Urinary bladder (tissue), 4 donors: ENCODE measurements around the gene PTH2. TPM values are rescaled to one million over a fixed set of nuclear protein-coding genes. Genes with fewer than 3 reads are reported as not detected.

Source experiments
- DNase-seq: peaks from one replicate; pipeline ENCODE4 v3.0.0-alpha.2; 2015; ENCODE audit errors: extremely low spot score
- H3K27ac ChIP-seq: one replicate; pipeline ENCODE4 v1.5.1; 2013; ENCODE audit warnings: low read depth, mild to moderate bottlenecking, moderate library complexity
- H3K36me3 ChIP-seq: one replicate; pipeline ENCODE4 v1.6.1; 2013; ENCODE audit warnings: mild to moderate bottlenecking, moderate library complexity; ENCODE audit not compliant: insufficient read depth
- H3K4me1 ChIP-seq: one replicate; pipeline ENCODE4 v1.6.1; 2013; ENCODE audit warnings: mild to moderate bottlenecking, moderate library complexity; ENCODE audit not compliant: insufficient read depth
- H3K4me3 ChIP-seq: one replicate; pipeline ENCODE4 v1.5.1; 2013; ENCODE audit warnings: low read depth, low read length
- WGBS: extraction: QIAGEN DNeasy Blood & Tissue Kit; methylation state at CpG from one replicate; pipeline ENCODE4 v1.1.7; 2013; 5-methylcytosine and 5-hydroxymethylcytosine counted together
- polyA plus RNA-seq: library from polyadenylated mRNA; stranded (reverse); fragments of 200-250 nt; gene quantifications from one replicate; pipeline ENCODE4 v1.2.3, GENCODE V29; 2013
- total RNA-seq: library from RNA; depleted of rRNA; stranded (reverse); fragments of >200 nt; gene quantifications from one replicate; pipeline ENCODE4 v1.2.3, GENCODE V29; 2014
- donor health status: healthy with polysubstance abuse.
- donor health status: healthy.

PTH2 gene
- total and polyA plus RNA-seq, 2 donors = not detected

- DNase-seq = no peak
Measured at GRCh38 chr19:49403404-49404187, 19.6 kb downstream of the PTH2 start.

DNA sequence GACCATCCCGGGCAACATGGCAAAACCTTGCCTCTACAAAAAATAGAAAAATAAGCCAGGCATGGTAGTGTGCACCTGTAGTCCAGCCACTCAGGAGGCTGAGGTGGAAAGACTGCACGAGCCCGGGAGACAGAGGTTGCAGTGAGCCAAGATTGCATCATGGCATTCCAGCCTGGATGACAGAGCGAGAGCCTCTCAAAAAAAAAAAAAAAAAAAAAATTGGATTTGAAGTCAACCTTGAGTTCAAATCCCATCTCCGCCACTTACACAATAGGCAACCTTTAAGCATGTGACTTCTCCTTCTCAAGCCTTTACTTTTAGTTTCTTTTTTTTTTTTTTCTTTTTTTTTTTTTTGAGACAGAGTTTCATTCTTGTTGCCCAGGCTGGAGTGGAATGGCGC lies 23.2 kb downstream of the PTH2 start:
- no peak for DNase-seq
- 78% methylated on average over 6 of the region's 6 CpGs for WGBS
- H3K27ac ChIP-seq = no peak overlapping the region
- H3K36me3 ChIP-seq = no peaks in the 10 kb centered on the region
- no peak overlapping the region for H3K4me3 ChIP-seq
- no peaks in the 10 kb centered on the region for H3K4me1 ChIP-seq

More at GRCh38 chr19:49403404-49404187, 19.6 kb downstream of the PTH2 start:
- Histone ChIP-seq H3K4me3 (no peak overlapping the region), H3K36me3 (no peaks in the 10 kb centered on the region), H3K4me1 (no peaks in the 10 kb centered on the region), H3K27ac (no peak overlapping the region)
- 44% methylated on average over 7 of the region's 7 CpGs for WGBS

DNA sequence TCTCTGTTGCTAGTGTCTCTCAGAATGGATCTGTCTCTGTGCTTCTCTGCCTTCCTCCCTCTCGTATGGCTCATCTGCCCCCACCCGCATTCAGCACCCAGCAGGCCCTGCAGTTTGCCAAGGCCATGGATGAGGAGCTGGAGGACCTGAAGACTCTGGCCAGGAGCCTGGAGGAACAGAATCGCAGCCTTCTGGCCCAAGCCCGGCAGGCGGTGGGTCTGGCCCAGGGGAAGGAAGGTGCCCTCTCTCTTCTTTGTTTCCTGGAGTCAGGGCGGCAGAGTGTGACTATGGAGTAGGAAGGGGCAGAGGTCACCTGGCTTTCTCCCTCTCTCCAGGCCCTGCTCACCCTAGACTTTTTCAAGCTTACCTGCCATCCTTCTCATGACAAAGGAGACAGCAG lies 24.3 kb downstream of the PTH2 start:
- no peak overlapping the region for H3K27ac ChIP-seq
- no peaks in the 10 kb centered on the region for H3K4me1 ChIP-seq
- no peak overlapping the region for H3K4me3 ChIP-seq
- 83% methylated on average over 6 of the region's 6 CpGs for WGBS
- no peaks in the 10 kb centered on the region for H3K36me3 ChIP-seq
- no peak for DNase-seq

- 57% methylated on average over 11 of the region's 11 CpGs for WGBS
- H3K4me3 ChIP-seq = no peak overlapping the region
- no peak for DNase-seq
- no peaks in the 10 kb centered on the region for H3K4me1 ChIP-seq
- no peaks in the 10 kb centered on the region for H3K36me3 ChIP-seq
- no peak overlapping the region for H3K27ac ChIP-seq
Measured at GRCh38 chr19:49398001-49398615, 25.1 kb downstream of the PTH2 start.

DNA sequence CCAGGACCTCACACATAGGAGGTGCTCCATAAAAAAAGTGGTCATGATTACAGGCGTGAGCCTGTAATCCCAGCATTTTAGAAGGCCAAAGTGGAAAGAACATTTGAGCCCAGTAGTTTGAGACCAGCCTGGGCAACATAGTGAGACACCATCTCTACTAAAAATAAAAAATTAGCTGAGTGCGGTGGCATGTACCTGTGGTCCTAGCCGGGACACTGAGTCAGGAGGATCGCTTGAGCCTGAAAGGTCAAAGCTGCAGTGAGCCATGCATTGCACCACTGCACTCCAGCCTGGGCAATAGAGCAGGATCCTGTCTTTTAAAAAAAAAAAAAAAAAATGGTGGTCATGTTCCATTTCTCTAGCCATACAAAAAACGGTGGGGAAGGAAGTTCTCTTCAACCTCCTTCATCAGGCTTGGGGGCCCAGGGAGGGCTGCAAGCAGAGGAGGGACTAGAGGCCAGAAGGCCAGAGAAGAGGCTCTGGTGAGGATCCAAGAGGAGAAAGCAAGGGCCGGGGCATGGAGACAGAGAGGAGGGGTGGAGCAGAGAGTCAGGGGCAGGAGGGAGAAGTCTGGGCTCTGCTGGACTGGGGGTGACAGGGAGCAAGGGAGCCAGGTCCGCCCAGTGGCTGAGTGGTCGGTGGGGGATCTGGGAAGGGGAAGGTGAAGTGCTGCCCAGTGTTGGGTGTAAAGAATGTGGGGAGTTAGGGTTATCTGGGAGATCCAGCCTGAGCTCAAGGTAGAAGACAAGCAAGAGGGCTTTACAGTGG lies 26.3 kb downstream of the PTH2 start:
- no peak overlapping the region for H3K4me3 ChIP-seq
- no peaks in the 10 kb centered on the region for H3K4me1 ChIP-seq
- H3K36me3 ChIP-seq = no peaks in the 10 kb centered on the region
- H3K27ac ChIP-seq = no peak overlapping the region
- WGBS = 78% methylated on average over 8 of the region's 8 CpGs
- no peak for DNase-seq

- WGBS = 75% methylated on average over 15 of the region's 15 CpGs
- Histone ChIP-seq H3K4me3 (no peak overlapping the region), H3K4me1 (no peaks in the 10 kb centered on the region), H3K27ac (no peak overlapping the region), H3K36me3 (no peaks in the 10 kb centered on the region)
- no peak for DNase-seq
Measured at GRCh38 chr19:49395581-49396407, 27.4 kb downstream of the PTH2 start.

DNA sequence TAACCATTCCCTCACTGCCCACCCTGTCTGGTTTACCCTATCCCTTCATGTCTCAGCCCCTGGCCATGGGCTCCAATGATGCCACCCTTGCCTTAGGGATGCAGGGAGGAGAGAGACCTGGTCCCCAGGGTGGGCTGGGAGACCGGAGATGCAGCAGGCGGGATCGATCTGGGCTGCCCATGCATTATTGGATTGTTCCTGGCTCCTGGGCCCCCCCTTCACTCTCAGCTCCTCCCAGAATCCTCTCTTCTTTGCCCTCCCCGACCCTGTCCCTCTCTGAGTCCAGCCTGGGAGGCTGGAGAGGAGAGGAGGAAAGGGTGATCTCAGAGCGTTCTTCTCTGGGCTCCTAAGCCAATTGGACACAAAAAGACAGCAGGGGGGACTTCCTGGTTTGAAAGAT lies 29.4 kb downstream of the PTH2 start:
- Histone ChIP-seq H3K4me3 (no peak overlapping the region), H3K4me1 (no peaks in the 10 kb centered on the region), H3K27ac (no peak overlapping the region), H3K36me3 (no peaks in the 10 kb centered on the region)
- 63% methylated on average over 5 of the region's 5 CpGs for WGBS
- DNase-seq = no peak

DNA sequence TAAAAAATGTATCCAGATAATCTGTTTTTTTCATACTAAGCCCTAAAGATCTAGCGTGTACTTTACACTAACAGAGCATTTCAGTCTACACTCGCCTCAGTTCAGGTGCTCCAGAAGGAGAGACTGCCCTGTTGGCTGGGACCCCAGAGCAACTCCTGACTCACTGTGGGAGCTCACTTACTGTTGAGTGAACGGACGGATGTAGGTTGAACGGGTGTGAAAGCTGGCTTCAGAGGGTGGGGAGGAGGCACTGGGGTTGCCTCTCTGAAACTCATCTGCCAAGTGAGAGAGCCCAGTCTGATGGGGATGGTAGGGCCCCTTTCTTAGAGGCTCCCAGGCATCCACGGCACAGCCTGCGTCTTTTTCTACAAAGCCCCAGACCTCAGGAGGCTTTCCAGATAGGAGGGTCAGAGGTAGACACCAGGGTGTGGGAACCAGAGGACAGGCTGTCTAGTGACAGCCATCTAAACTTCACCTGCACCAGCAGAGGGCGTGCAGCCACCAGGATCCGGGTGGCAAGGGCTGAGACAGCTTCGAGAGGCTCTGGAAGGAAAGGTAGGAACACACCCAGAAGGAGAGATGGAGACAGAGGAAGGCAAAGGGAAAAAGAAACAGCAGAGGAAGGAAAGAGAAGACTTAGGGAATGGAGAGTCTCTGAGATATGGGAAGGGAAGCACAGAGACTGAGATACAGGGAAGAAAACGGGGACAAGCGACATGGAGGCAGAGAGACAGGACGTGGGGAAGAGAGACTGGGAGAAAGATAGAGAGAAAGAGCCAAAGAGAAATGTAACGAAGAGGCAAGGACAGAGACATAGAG lies 31.5 kb downstream of the PTH2 start:
- Histone ChIP-seq H3K36me3 (no peaks in the 10 kb centered on the region), H3K4me1 (no peaks in the 10 kb centered on the region), H3K4me3 (no peak overlapping the region), H3K27ac (no peak overlapping the region)
- peak; percentile 35 for DNase-seq
- 21% methylated on average over 14 of the region's 14 CpGs for WGBS

GRCh38 chr19:49390929-49391359 lies 32.3 kb downstream of the PTH2 start:
- no peak overlapping the region for H3K27ac ChIP-seq
- no peak overlapping the region for H3K4me3 ChIP-seq
- H3K4me1 ChIP-seq = no peaks in the 10 kb centered on the region
- DNase-seq = no peak
- H3K36me3 ChIP-seq = no peaks in the 10 kb centered on the region
- 52% methylated on average over 9 of the region's 9 CpGs for WGBS

GRCh38 chr19:49390131-49390928 lies 32.9 kb downstream of the PTH2 start:
- DNase-seq = no peak
- no peak overlapping the region for H3K27ac ChIP-seq
- H3K4me1 ChIP-seq = no peaks in the 10 kb centered on the region
- H3K4me3 ChIP-seq = no peak overlapping the region
- H3K36me3 ChIP-seq = no peaks in the 10 kb centered on the region
- WGBS = 65% methylated on average over 26 of the region's 26 CpGs

GRCh38 chr19:49389406-49389805 lies 33.8 kb downstream of the PTH2 start:
- H3K4me3 ChIP-seq = no peak overlapping the region
- 87% methylated on average over 20 of the region's 20 CpGs for WGBS
- no peak overlapping the region for H3K27ac ChIP-seq
- no peaks in the 10 kb centered on the region for H3K36me3 ChIP-seq
- no peak for DNase-seq
- H3K4me1 ChIP-seq = no peaks in the 10 kb centered on the region

DNA sequence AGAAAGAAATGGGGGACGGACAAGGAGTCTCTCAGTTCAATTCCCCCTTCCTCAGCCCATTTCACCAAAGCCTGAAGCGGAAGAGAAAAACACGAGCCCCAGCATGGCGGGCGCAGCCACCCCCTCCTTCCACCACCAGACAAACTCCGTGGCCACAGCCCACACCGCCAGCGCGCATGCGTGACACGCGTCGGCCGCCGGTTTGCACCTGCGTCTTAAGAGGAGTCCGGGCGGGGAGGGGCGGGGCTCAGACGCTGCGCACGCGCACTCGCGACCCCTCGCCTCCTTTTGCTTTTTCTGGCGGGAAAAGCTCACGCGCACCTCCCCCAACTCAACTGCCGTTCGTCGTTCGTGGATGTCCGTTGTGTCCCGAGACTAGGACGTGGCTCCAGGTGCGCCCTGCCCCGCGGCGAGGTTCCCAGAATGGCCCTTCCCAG lies 35.3 kb downstream of the PTH2 start, which contains the start of gene KASH5:
Gene KASH5, plus strand, starts transcription at position 314 of the 437 bp plus-strand sequence. CDS start 2,635 bp downstream, outside the sequence.
- H3K4me3 ChIP-seq = no peak within 1 kb of the TSS

More for the DNA sequence above, 35.3 kb downstream of the PTH2 start, which contains the start of gene KASH5:
- DNase-seq = no peak
- Histone ChIP-seq H3K36me3 (no peaks in the 10 kb centered on the region), H3K27ac (no peak within 1 kb of the TSS), H3K4me1 (no peaks in the 10 kb centered on the region)
- 44% methylated on average over 40 of the region's 40 CpGs for WGBS
